Measurements from ENCODE around the gene FNBP1. TPM values are rescaled to one million over a fixed set of nuclear protein-coding genes. Genes with fewer than 3 reads are reported as not detected.
A peak's percentile ranks its signal among the peaks of the same experiment; 100 is the strongest.
"Not testable (repeated sequence)": the region's sequence is repeated elsewhere in the genome, so short reads cannot be mapped to it uniquely, and the experiment has no call there.

The FNBP1 gene
- total RNA-seq, 2 donors from 2014 or later = 17.1 to 17.9 TPM

GRCh38 chr9:129996161-129996830 lies 46.7 kb downstream of the FNBP1 start:
- intact Hi-C loops (cut with DNase I) = no loop called here
- Histone ChIP-seq H3K36me3 (replicated peaks in 1 of 2; ENCODE audit: insufficient read depth in 1 of 2, low read depth in 2 of 2) (no peaks in the 10 kb centered on the region), H3K4me3 (no peak overlapping the region), H3K27me3 (no peaks in the 10 kb centered on the region), H3K27ac (peak overlapping the region in 1 of 4 donors; percentile 45), H3K4me1 (peaks cover 8% of the 10 kb centered on the region), H3K9me3 (no peaks in the 10 kb centered on the region)
- DNase-seq (no peak), ATAC-seq (no peak)
- TF ChIP-seq POLR2A (IDR thresholded peaks at IDR 0.05) = no peak
- TF ChIP-seq CTCF (IDR thresholded peaks at IDR 0.05) = no peak
- WGBS, 2 donors = 83 to 85% methylated on average over 7 of the region's 7 CpGs

GRCh38 chr9:129995409-129996160 lies 47.4 kb downstream of the FNBP1 start:
- Histone ChIP-seq H3K9me3 (no peaks in the 10 kb centered on the region), H3K4me3 (no peak overlapping the region), H3K4me1 (peaks cover 8% of the 10 kb centered on the region), H3K36me3 (replicated peaks in 1 of 2; ENCODE audit: insufficient read depth in 1 of 2, low read depth in 2 of 2) (no peaks in the 10 kb centered on the region), H3K27ac (peak overlapping the region in 1 of 4 donors; percentile 45), H3K27me3 (no peaks in the 10 kb centered on the region)
- intact Hi-C loops (cut with DNase I) = no loop called here
- no peak for DNase-seq
- TF ChIP-seq POLR2A (IDR thresholded peaks at IDR 0.05) = no peak
- no peak for TF ChIP-seq CTCF (IDR thresholded peaks at IDR 0.05)
- no peak for ATAC-seq
- 57% methylated on average over 5 of the region's 5 CpGs for WGBS, 2 donors

- Histone ChIP-seq H3K4me3 (no peak overlapping the region), H3K27me3 (no peaks in the 10 kb centered on the region), H3K4me1 (peaks cover 8% of the 10 kb centered on the region), H3K9me3 (no peaks in the 10 kb centered on the region), H3K36me3 (replicated peaks in 1 of 2; ENCODE audit: insufficient read depth in 1 of 2, low read depth in 2 of 2) (no peaks in the 10 kb centered on the region), H3K27ac (no peak overlapping the region)
- no peak for DNase-seq
- TF ChIP-seq POLR2A (IDR thresholded peaks at IDR 0.05) = no peak
- no peak for TF ChIP-seq CTCF (IDR thresholded peaks at IDR 0.05)
- WGBS, 2 donors = 26 to 30% methylated on average over 3 of the region's 3 CpGs
- no peak for ATAC-seq
- intact Hi-C loops (cut with DNase I) = no loop called here
Observed at GRCh38 chr9:129994882-129995281, 48.1 kb downstream of the FNBP1 start.

GRCh38 chr9:129991139-129991538 lies 51.9 kb downstream of the FNBP1 start:
- 90 to 96% methylated on average over 6 of the region's 6 CpGs for WGBS, 2 donors
- not testable (repeated sequence) for H3K27ac ChIP-seq

GRCh38 chr9:129990269-129991010 lies 52.5 kb downstream of the FNBP1 start:
- H3K4me3 ChIP-seq = no peak overlapping the region
- H3K36me3 ChIP-seq (replicated peaks in 1 of 2; ENCODE audit: insufficient read depth in 1 of 2, low read depth in 2 of 2) = no peaks in the 10 kb centered on the region
- H3K9me3 ChIP-seq = no peaks in the 10 kb centered on the region
- ATAC-seq (no peak), DNase-seq (no peak)
- intact Hi-C loops (cut with DNase I) = no loop called here
- TF ChIP-seq POLR2A (IDR thresholded peaks at IDR 0.05) (no peak), CTCF (IDR thresholded peaks at IDR 0.05) (no peak)
- H3K4me1 ChIP-seq = peaks cover 7% of the 10 kb centered on the region
- 54 to 68% methylated on average over 6 of the region's 6 CpGs for WGBS, 2 donors
- H3K27me3 ChIP-seq = no peaks in the 10 kb centered on the region
- H3K27ac ChIP-seq = no peak overlapping the region

More at GRCh38 chr9:129991139-129991538, 51.9 kb downstream of the FNBP1 start:
- H3K9me3 ChIP-seq; ATAC-seq; H3K4me1 ChIP-seq; H3K4me3 ChIP-seq; H3K36me3 ChIP-seq (replicated peaks in 1 of 2; ENCODE audit: insufficient read depth in 1 of 2, low read depth in 2 of 2); intact Hi-C loops (cut with DNase I); H3K27me3 ChIP-seq; DNase-seq: not testable (repeated sequence)

All from body of pancreas (tissue), 4 donors.